Measurements from ENCODE around the gene LRIT3. TPM values are rescaled to one million over a fixed set of nuclear protein-coding genes. Genes with fewer than 3 reads are reported as not detected.
A peak's percentile ranks its signal among the peaks of the same experiment; 100 is the strongest.

Gene LRIT3
- total and polyA plus RNA-seq, 2 of the 4 experiments (the other 2 are of a cell fraction), result 0.02 TPM; not detected in 1

- Histone ChIP-seq H4K5ac (ENCODE audit: low read depth, low read length) (no peak overlapping the region), H4K91ac (ENCODE audit: insufficient read depth, low read depth, low read length) (no peak overlapping the region), H4K20me1 (ENCODE audit: insufficient read depth, low read length) (no peaks in the 10 kb centered on the region), H2BK15ac (ENCODE audit: low read depth, low read length) (no peak overlapping the region), H3K14ac (replicated peaks; ENCODE audit: low read depth, low read length) (no peak overlapping the region), H3K79me1 (ENCODE audit: low read depth in 1 of 2, low read length in 2 of 2) (no peaks in the 10 kb centered on the region), H3K9me3 (ENCODE audit: control insufficient read depth, insufficient read depth, low read length) (no peaks in the 10 kb centered on the region), H2AK5ac (ENCODE audit: low read depth, low read length) (no peak overlapping the region), H3K27ac (ENCODE audit: insufficient read depth, low read length) (no peak overlapping the region), H2BK20ac (ENCODE audit: low read depth, low read length) (no peak overlapping the region), H2AK9ac (replicated peaks; ENCODE audit: low read depth, low read length, poor library complexity) (peak overlapping the region; percentile 5), H3K23ac (ENCODE audit: low read depth, low read length) (no peak overlapping the region), H2BK5ac (ENCODE audit: low read depth, low read length, poor library complexity, severe bottlenecking) (no peak overlapping the region), H3K4me1 (ENCODE audit: control insufficient read depth, insufficient read depth, low read length) (no peaks in the 10 kb centered on the region), H3K9ac (ENCODE audit: low read depth, low read length) (no peak overlapping the region), H3K27me3 (ENCODE audit: control insufficient read depth, insufficient read depth, low read length) (no peaks in the 10 kb centered on the region), H3K4ac (ENCODE audit: low read depth, low read length) (no peak overlapping the region), H3K4me2 (ENCODE audit: low read depth, low read length) (no peak overlapping the region), H2AFZ (replicated peaks; ENCODE audit: low read length, poor library complexity) (no peak overlapping the region), H2BK120ac (ENCODE audit: low read depth, low read length) (no peak overlapping the region), H3K36me3 (ENCODE audit: control insufficient read depth, insufficient read depth, low read length) (no peaks in the 10 kb centered on the region), H4K8ac (ENCODE audit: low read depth in 2 of 2, low read length in 2 of 2) (no peak overlapping the region), H3K18ac (ENCODE audit: low read depth, low read length) (no peak overlapping the region), H3K56ac (ENCODE audit: extremely low read depth, insufficient read depth, low read length) (no peak overlapping the region), H3K4me3 (ENCODE audit: insufficient read depth, low read depth, low read length) (no peak overlapping the region), H3K9me1 (ENCODE audit: insufficient read depth, low read length) (no peaks in the 10 kb centered on the region)
- in situ Hi-C loops (cut with MboI; ENCODE audit: low sequenced_read_pairs), result no loop called here
- BruUV-seq (replicated peaks), result no TSS peak
- no peak for DNase-seq
- TF ChIP-seq RFX5 (IDR thresholded peaks at IDR 0.05; ENCODE audit: low read depth, low read length), result no peak
- TF ChIP-seq CEBPB (IDR thresholded peaks at IDR 0.05; ENCODE audit: low read depth, low read length), result no peak
- no peak for TF ChIP-seq CHD1 (IDR thresholded peaks at IDR 0.05; ENCODE audit: low read depth, low read length)
- TF ChIP-seq RCOR1 (IDR thresholded peaks at IDR 0.05; ENCODE audit: insufficient replicate concordance, low read length), result no peak
- no peak for TF ChIP-seq MAZ (IDR thresholded peaks at IDR 0.05; ENCODE audit: borderline replicate concordance, low read depth, low read length)
- no peak for TF ChIP-seq CTCF (conservative IDR thresholded peaks at IDR 0.05; ENCODE audit: low read depth, low read length)
- TF ChIP-seq USF2 (IDR thresholded peaks at IDR 0.05; ENCODE audit: low read depth, low read length), result no peak
- TF ChIP-seq MXI1 (IDR thresholded peaks at IDR 0.05; ENCODE audit: borderline replicate concordance, low read depth, low read length), result no peak
- TF ChIP-seq MAFK (IDR thresholded peaks at IDR 0.05; ENCODE audit: low read depth, low read length), result no peak
- TF ChIP-seq RAD21 (IDR thresholded peaks at IDR 0.05; ENCODE audit: low read length), result no peak
- TF ChIP-seq NFE2L2 (IDR thresholded peaks at IDR 0.05; ENCODE audit: low read depth, low read length), result no peak
- no peak for TF ChIP-seq BHLHE40 (IDR thresholded peaks at IDR 0.05; ENCODE audit: low read depth, low read length)
- no peak for TF ChIP-seq SMC3 (IDR thresholded peaks at IDR 0.05; ENCODE audit: low read depth, low read length)
- no peak for TF ChIP-seq POLR2A (IDR thresholded peaks at IDR 0.05; ENCODE audit: low read depth, low read length)
- TF ChIP-seq FOS (IDR thresholded peaks at IDR 0.05; ENCODE audit: low read depth, low read length), result no peak
- TF ChIP-seq ELK1 (IDR thresholded peaks at IDR 0.05; ENCODE audit: borderline replicate concordance, low read depth, low read length), result no peak
- dilution Hi-C loops (cut with HindIII; ENCODE audit: low sequenced_read_pairs, unreplicated experiment), result no loop called here
- intact Hi-C loops (cut with micrococcal nuclease), result no loop called here
- CTCF ChIA-PET, result no interaction called here
- ATAC-seq (ENCODE audit: low read depth), result no peak
- WGBS, 2 experiments (ENCODE audit: extremely low coverage in 2 of 2, insufficient read length in 1 of 2), result no CpG with 5 or more reads among the region's 7 CpGs
- POLR2A ChIA-PET (ENCODE audit: unreplicated experiment), result no interaction called here
Observed at GRCh38 chr4:109879636-109880314, 31.9 kb downstream of the LRIT3 start.
